ENCODE results near the gene FSHR.

FSHR gene

GRCh38 chr2:49111006-49111405 lies 43.3 kb downstream of the FSHR start:
- no peak for DNase-seq

GRCh38 chr2:49110571-49110970 lies 43.7 kb downstream of the FSHR start:
- DNase-seq: no peak

GRCh38 chr2:49108851-49109250 lies 45.5 kb downstream of the FSHR start:
- no peak for DNase-seq

DNA sequence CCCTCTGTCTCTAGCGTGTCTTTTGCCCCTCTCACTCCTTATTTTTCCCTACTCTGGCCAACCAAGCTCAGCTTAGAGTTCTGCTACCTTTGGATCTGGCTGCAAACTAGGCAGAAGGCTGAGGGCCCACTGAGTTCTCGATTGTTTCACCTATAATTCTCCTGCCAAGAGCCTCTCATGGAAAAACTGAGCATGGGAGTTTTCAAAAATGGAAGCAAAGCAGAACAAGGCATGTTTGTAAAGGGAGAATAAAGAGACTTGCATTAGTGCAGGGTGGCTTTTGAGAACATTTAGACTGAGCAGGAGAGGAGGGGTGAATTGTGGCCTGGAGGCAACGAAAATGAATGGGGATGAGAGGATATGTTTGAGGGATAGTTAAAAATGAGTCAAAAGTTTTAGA lies 45.9 kb downstream of the FSHR start:
- DNase-seq: no peak

GRCh38 chr2:49105506-49105905 lies 48.8 kb downstream of the FSHR start:
- DNase-seq: no peak

DNA sequence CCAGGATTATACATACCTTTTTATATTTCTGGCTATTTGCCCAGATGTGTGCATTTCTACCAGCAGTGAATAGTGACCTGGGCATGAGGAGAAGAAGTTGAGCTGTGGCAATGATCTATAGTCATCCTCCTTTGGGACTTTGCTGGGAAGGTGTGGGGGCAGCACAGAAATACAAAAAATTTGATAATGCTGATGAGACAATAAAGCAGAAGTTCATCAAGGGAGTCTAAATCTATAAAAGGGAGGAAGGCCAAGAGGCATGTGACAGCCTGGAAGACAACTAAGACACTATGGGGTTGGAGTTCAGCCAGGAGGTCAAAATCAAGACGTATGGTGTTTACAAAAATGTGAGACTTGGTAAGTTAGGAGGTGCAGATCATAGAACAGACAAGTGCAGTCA lies 52.2 kb downstream of the FSHR start:
- DNase-seq: no peak

GRCh38 chr2:49080681-49081080 lies 73.6 kb downstream of the FSHR start:
- no peak for DNase-seq

DNA sequence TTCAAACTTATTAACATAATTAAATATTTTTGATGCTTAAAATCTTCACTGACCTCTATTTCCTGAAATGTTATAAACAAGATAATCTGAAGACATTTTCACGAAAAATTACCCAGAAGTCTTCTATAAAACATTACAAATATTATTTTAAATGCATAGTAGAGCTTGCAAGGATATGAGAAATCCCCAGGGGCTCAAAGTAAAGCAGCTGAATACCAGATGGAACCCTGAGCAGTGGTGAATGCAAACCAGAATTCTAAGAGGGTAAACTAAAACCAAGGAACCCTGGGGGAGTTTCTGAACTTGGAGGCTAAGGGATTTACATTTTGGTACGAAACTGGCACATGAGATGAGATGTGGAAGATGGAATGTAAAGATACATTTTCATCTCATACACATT lies 83.6 kb downstream of the FSHR start:
- no peak for DNase-seq

- DNase-seq: no peak
These were observed 84.5 kb downstream of the FSHR start for GRCh38 chr2:49069829-49070228.

- no peak for DNase-seq
These were observed 85.7 kb downstream of the FSHR start for GRCh38 chr2:49068613-49069012.

- DNase-seq: no peak
These were observed 86.3 kb downstream of the FSHR start for GRCh38 chr2:49067971-49068370.

- DNase-seq: no peak
These were observed 101.2 kb downstream of the FSHR start for GRCh38 chr2:49053156-49053555.

GRCh38 chr2:49050265-49050664 lies 104.0 kb downstream of the FSHR start:
- DNase-seq: no peak

DNA sequence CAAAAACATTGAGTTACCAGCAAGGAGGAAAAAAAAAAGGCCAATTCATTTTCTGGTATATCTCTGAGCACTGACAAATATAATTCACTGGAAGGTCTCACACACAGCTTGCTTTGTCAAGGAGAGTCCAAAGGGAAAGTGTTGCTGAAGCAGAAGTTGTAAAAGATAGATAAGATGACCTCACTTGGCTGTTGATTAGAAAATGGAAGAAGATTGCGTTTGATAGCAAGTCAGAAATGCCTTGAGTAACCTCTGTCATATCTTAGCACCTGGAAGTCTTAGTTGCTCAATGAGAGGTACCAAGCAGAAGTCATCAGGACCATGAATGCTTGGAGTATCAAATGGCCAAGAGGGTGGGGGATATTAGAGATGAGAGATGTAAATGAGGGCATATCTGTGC lies 105.2 kb downstream of the FSHR start:
- DNase-seq: no peak

- peak; percentile 72 for DNase-seq
These were observed 109.2 kb downstream of the FSHR start for GRCh38 chr2:49045083-49045482.

GRCh38 chr2:49044350-49045079 lies 109.8 kb downstream of the FSHR start:
- DNase-seq: peak; percentile 72

DNA sequence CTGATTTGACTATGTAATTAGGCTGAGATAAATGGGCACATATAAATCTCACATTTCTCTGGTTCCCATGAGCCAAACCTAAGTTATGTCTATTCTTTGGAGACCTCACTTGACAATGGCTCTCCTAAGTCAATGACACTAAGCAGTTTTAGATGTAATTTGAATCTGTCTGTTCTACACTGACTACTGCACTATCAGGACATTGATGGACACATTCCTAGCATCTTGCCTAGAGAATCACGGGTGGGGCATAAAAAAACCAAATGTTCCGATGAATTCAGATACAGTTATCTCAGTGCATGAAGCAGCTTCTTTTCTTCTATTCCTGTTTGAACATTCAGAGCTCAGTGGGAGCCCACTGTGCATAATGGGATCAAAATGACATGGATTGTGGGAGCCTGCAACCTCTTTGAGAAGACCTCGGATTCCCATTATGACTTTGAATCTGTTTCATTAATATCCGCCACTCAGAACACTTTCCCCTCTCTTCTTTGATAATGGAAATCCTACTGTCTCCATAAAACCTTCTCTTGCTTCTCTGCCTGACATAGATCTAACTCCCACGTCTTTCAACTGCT lies 110.8 kb downstream of the FSHR start:
- no peak for DNase-seq

DNA sequence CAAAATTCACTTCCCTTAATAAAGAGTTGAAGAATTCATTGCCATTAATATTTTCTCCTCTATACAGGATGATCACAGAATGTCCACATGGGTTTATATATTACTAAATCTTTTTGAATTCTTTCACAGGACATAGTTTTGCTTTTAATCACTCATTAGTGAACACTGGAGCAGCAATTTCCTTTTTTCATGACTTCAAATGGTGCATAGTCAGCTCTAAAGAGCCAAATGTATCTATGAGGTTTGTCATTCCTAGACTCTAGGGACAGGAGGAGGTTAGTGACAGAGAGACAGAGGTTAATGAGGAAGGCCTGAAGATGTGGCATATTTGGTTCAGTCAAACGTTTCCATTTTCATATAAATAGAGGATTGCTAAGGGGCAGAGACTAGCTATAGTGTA lies 111.8 kb downstream of the FSHR start:
- no peak for DNase-seq

DNA sequence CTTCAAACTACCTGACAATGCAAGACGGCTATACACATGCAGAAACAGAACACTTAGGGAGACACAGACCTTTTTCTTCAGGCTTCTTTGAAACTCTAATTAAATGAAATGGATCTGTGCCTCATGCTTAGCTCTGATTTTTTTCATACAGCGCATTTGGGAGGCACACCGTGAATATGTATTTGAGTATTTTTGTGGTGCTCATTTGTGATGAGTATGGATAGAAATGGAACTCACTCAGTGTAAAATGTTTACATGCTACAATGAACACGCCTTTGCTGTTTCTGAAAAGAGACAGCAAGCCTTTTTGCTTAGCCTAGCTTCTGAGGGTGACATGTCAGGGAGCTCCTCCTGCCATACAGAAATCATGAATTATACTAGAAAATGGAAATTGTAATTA lies 113.3 kb downstream of the FSHR start:
- DNase-seq: no peak

DNA sequence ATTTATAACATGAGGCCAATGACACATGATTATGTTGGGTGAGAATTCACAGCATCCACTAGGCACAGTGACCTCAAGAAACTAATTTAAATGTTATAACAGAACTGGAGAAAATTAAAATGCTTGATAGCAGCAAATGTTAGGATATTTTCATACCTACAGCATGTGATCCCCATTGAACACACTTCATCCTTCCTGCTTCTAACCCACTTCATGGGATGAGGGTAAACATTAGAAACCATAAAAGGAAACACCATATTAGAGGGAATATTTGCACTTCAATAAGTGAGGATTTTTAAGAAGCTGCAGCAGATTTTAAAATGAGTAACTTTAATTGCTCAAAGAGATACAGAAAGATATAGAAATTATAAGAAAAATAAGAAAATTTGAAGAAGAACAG lies 117.1 kb downstream of the FSHR start:
- no peak for DNase-seq

GRCh38 chr2:49035481-49035880 lies 118.8 kb downstream of the FSHR start:
- no peak for DNase-seq

DNA sequence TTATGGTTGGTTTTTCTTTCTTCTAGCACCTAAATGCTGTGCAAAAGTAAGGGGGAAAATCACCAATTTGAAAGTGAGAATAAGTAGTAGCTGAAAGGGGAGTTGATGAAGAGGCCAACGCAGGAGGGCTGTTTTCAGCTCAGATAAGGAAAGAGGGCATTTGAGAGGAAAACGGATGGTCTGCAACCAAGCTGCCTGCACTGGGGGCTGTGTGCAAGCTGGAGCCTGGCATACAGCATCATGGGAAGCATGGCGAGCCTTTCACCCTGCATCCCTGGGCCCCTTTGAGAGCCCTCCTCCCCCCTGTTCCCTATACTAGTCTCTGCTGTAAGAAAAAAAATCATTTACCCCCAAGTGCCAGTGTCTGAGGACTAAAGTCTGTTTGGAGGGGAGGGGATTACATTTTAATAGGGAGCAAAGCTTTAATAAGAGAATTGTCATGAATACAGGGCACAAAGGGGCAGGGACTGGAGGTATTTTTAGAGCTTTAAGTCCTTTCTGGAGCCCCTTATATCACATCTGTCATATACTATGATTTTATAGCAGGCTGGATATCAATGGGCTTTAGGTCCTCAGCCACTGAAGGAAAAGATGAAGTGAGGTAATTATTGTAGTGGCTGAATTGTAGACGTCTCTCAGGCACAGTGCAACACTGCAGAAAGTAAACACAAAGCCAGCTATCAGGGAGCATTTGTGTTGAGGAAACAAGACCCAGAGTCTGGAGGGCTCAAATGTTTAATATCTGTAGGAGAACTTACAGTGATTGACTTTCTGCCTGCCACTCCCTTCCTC lies 120.7 kb downstream of the FSHR start:
- DNase-seq: no peak

- no peak for DNase-seq
These were observed 121.4 kb downstream of the FSHR start for GRCh38 chr2:49032936-49033335.

DNA sequence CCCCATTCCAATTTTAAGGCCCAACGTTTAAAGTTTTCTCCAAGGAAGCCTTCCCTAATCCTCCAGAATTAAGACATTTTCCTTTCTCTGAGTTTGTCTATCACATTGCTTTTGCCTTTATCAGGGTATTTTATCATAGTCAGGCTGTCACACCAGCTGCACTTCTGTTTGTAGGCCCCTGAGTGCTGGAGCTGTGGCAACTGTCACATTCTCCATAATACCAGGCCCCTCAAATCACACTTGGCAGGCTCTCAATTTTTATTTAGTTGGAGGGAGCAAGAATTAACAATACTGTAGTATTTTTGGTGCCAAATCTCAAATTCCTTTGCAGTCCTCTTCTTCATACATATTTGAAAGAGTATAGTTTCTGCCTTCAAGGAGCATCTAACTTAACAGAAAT lies 122.2 kb downstream of the FSHR start:
- DNase-seq: no peak

All from NCI-H1105 (cell line).